AG09309 (cell line): ENCODE measurements around the gene NR0B2.

Experiments used
- DNase-seq: peaks from one replicate; pipeline ENCODE4 v3.0.0-alpha.2; 2010; ENCODE audit warnings: low read depth
- H3K4me3 ChIP-seq: 2 replicates; pipeline ENCODE4 v1.5.1; 2011; ENCODE audit warnings: mild to moderate bottlenecking, low read depth, low read length, moderate library complexity; ENCODE audit not compliant: control insufficient read depth
- TF ChIP-seq, protein P1 (sequence below): IDR thresholded peaks from 2 replicates; pipeline ENCODE4 v1.5.1; 2011; ENCODE audit warnings: mild to moderate bottlenecking, low read depth, low read length, inconsistent platforms; ENCODE audit not compliant: insufficient read depth, control insufficient read depth; ENCODE audit errors: missing control alignments

Gene NR0B2

DNA sequence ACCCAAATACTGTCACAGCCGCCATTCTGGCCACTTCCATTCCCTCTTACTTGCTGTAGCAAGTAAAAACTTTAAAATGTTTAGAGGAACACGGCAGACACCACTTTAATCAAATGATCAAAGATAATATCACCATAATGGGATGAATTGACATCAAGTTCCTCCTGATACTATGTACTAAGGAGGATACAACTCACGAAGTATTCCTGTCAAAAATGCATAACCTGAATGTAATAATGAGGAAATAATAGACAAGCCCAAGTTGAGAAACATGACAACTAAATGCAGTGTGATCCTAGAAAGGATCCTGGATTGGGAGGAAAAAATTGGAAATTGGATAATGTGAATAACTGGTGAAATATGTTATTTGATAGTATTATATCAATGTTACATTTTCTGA is 42.5 kb upstream of the NR0B2 start:
- H3K4me3 ChIP-seq, result no peak overlapping the region
- no peak for DNase-seq
- TF ChIP-seq, protein P1, sequence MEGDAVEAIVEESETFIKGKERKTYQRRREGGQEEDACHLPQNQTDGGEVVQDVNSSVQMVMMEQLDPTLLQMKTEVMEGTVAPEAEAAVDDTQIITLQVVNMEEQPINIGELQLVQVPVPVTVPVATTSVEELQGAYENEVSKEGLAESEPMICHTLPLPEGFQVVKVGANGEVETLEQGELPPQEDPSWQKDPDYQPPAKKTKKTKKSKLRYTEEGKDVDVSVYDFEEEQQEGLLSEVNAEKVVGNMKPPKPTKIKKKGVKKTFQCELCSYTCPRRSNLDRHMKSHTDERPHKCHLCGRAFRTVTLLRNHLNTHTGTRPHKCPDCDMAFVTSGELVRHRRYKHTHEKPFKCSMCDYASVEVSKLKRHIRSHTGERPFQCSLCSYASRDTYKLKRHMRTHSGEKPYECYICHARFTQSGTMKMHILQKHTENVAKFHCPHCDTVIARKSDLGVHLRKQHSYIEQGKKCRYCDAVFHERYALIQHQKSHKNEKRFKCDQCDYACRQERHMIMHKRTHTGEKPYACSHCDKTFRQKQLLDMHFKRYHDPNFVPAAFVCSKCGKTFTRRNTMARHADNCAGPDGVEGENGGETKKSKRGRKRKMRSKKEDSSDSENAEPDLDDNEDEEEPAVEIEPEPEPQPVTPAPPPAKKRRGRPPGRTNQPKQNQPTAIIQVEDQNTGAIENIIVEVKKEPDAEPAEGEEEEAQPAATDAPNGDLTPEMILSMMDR, result no peak

DNA sequence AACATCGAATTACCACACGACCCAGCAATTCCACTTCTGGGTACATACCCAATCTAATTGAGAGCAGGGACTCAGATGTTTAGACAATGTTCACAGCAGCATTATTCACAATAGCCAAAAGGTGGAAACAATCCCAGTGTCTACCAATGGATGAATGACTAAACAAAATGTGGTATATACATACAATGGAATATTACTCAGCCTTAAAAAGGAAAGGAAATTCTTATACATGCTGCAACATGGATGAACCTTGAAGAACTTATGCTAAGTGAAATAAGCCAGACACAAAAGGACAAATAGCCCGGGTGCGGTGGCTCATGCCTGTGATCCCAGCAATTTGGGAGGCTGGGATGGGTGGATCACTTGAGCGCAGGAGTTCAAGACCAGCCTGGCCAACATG is 39.6 kb upstream of the NR0B2 start:
- H3K4me3 ChIP-seq, result no peak overlapping the region
- no peak for DNase-seq
- TF ChIP-seq, protein P1, result no peak

DNA sequence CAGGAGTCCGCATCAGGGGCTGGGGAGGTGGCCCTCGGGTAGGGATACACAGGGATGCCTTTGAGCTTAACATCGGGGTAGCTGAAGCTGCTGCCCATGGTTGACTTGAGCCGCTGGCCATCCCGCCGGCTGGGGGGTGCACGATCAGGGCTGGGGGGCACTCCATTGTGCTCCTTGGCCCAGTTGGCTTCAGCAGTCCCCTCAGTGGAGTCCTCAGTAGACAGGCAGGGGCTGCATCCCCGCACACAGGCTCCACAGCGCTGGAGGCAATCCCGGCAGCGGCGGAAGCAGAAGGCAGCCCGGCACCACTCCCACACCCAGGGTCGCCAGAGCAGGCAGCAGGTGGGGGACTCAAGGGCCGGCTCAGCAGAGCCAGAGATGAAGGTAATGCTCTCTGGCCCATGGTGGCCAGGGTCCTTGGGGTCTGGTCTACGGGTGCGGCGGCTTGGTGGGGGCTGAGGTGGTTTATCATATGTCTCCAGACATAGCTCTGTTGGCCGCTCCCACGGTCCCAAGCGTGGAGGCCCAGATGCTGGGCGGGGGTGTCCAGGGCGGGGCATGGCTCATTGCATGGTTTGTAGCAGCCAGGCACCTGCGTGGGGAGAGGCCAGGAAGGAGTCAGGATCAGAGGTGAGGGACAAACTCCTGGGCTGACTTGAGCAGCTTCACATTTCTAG is 38.2 kb upstream of the NR0B2 start:
- TF ChIP-seq, protein P1, result no peak
- H3K4me3 ChIP-seq, result no peak overlapping the region
- DNase-seq, result no peak

DNA sequence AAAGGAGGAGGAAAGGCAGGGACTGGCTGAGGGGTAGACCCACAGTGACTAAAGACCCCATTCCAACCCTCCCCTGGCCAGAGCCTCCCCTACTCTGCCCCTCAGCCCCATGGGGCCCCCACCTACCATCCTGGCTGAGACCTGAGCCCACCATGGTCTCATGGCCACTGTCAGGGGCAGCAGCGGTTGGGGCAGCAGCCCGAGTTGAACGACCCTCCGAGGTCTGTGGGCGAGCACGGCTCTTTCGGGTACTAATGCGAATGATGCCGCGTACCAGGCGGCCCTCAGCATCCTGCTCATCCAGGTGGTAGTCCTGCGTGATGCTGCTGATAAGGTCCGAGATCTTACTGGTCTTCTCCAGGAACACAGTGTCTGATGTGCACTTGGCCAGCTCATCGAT is 37.4 kb upstream of the NR0B2 start:
- TF ChIP-seq, protein P1, result no peak
- DNase-seq, result no peak
- no peak overlapping the region for H3K4me3 ChIP-seq

DNA sequence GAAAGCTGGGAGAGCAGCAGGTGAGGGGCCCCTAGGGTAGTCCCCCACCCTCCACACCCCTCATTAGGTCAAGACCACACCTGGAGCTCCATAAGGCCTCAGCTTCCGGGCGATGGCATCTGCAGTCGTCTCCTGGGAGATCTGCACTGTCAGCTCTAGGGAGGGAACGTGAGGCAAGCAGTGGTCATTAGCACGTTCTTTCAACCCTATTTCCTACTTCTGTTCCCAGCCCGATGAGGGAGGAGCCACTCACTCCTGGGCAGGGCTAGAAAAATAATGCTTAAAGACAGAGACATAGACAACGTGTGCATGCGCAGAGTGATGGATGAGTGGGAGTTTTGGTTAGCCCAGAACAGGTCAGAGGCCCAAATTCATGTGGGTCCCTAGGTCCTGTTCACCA is 36.8 kb upstream of the NR0B2 start:
- no peak for DNase-seq
- H3K4me3 ChIP-seq, result no peak overlapping the region
- TF ChIP-seq, protein P1, result no peak

DNA sequence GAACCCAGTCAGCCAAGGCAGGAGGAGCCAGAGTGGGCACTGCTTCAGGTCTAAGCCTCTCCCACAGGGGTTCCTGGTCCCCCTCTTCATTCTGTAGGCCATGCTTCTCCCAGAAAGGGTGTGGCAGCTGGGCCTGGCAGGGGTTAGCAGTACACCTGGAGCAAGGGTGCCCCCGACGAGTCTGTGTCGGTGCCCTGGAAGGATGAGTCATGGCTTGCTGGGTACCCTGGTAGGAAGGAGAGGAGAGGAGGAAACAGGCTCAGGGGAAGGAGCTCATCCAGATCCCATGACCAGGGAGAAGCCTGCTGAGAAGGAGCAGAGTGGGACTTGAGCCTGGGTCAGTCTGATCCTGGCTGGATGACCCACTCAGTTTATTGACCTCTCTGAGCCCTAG is 36.1 kb upstream of the NR0B2 start:
- no peak overlapping the region for H3K4me3 ChIP-seq
- no peak for DNase-seq

More for the DNA sequence above, 36.1 kb upstream of the NR0B2 start:
- TF ChIP-seq, protein P1, result no peak
